Measurements from ENCODE around the gene SLC35E3. TPM values are rescaled to one million over a fixed set of nuclear protein-coding genes. Genes with fewer than 3 reads are reported as not detected.
"Not testable (repeated sequence)": the region's sequence is repeated elsewhere in the genome, so short reads cannot be mapped to it uniquely, and the experiment has no call there.

SLC35E3 gene
- total RNA-seq, 1 donor from 2014 or later, result 8.2 TPM

- FAIRE-seq, result no peak
- DNase-seq (ENCODE audit: low spot score in 2 of 2), result no peak
These were observed 63.4 kb downstream of the SLC35E3 start for GRCh38 chr12:68809190-68810026.

DNA sequence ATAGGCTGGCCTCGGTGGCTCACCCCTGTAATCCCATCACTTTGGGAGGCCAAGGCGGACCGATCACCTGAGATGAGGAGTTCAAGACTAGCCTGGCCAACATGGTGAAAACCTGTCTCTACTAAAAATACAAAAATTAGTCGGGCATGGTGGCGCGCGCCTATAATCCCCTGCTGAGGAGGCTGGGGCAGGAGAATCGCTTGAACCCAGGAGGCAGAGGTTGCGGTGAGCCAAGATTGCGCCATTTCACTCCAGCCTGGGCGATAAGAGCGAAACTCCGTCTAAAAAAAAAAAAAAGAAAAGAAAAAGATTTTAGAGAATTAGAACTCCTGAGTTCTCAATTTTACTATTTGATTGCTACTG lies 64.0 kb downstream of the SLC35E3 start:
- FAIRE-seq; DNase-seq (ENCODE audit: low spot score in 2 of 2): not testable (repeated sequence)

GRCh38 chr12:68811573-68811972 lies 65.6 kb downstream of the SLC35E3 start:
- DNase-seq (ENCODE audit: low spot score in 2 of 2); FAIRE-seq: not testable (repeated sequence)

DNA sequence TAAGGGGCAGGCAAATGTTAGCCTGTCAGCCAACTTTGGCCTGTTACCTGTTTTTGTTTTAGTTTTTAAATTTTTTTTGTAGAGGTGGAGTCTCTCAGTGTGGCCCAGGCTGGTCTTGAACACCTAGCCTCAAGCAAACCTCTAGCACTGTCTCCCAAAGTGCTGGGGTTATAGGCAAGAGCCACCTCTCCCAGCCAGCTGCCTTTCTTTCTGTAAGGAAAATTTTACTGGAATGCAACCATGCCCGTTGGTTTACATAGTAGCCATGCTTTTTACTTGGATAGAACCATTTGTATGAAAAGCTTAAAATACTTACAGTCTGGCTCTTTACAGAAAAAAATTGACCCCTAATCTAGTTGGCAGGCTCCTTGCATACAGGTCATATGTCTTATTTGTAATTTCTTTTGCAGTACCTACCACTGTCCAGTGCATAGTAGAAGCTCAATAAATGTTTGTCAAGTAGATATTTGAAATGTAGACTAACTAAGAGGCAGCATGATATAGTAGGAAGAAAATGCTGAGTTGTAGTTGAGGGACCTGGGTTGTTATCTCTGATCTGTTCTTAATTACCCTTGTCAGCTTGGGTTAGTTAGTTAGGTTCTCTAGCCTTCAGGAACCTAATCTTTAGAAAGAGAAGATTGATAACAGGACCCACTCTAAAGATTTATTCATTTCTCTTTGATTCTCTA lies 66.7 kb downstream of the SLC35E3 start:
- DNase-seq (ENCODE audit: low spot score in 2 of 2) (no peak), FAIRE-seq (no peak)

DNA sequence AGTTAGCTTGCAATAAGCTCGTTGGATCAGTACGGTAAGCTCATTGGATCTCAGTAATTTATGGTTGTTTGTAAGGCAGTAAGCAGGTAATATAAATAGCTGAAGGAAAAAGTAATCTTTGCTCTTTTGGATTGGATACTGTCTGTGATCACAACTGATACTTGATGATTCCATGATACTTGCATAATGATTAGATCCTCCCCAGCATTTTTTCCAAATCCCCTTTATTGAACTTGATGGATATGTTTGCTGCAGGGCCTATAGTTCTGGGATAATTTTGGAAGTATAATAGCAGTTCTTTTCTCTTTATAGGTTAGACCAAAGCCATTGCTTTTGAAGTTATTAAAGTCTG lies 67.2 kb downstream of the SLC35E3 start:
- DNase-seq (ENCODE audit: low spot score in 2 of 2) (no peak), FAIRE-seq (no peak)

- FAIRE-seq, result no peak
- no peak for DNase-seq (ENCODE audit: low spot score in 2 of 2)
These were observed 68.7 kb downstream of the SLC35E3 start for GRCh38 chr12:68814490-68815231.

- FAIRE-seq, result no peak
- DNase-seq (ENCODE audit: low spot score in 2 of 2), result no peak
These were observed 69.4 kb downstream of the SLC35E3 start for GRCh38 chr12:68815232-68815927.

DNA sequence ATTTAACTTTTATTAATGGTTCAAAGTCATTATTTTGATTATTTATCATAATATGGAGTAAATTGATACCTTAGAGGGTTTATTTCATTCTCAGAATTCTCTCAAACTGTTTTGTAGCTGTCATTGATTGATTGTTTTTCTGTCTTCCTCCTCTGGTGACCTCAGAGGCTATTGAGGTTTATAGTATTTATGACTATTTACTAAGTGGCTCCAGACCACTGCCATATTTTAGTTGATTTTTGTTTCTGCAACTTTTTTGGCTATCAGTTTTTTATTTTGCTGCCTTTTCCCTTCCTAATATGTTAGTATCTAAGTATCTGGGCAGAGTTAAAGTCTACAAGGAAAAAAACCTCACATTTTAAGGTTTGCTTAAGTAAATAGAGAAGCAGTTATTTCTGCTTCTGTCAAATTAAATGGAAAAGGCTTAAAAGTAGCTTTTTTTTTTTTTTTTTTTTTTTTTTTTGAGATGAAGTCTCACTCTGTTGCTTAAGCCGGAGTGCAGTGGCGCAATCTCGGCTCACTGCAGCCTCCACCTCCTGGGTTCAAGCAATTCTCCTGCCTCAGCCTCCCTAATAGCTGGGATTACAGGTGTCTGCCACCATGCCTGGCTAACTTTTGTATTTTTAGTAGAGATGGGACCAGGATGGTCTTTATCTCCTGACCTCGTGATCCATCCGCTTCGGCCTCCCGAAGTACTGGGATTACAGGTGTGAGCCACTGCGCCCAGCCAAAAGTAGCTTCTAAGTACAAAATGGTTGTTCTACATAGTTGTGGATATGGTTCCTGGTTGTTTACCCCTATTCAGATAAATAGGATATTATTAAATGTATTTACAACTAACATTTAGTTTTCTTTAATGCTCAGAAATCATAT lies 70.2 kb downstream of the SLC35E3 start:
- DNase-seq (ENCODE audit: low spot score in 2 of 2) (no peak), FAIRE-seq (no peak)

GRCh38 chr12:68819481-68819880 lies 73.5 kb downstream of the SLC35E3 start:
- not testable (repeated sequence) for FAIRE-seq; DNase-seq (ENCODE audit: low spot score in 2 of 2)

GRCh38 chr12:68821357-68822188 lies 75.6 kb downstream of the SLC35E3 start:
- DNase-seq (ENCODE audit: low spot score in 2 of 2), result no peak

DNA sequence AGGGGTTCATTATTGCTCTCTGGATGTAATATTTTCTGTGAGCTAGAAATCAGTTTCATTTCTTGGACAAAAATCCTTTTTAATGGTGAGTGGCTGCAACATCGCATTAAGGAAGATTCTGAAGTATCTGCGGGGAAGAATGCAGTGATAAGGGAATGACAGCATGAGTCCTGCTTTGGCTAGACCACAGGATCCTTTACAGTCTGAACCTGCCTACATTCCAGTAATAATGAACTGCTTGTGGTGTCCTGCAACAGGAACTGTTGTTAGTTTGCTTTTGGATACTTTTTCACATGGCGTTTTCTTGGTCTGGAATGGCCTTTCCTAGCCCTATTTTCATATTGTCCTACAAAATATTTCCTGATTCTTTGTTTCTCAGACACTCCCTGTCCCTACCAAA lies 77.7 kb downstream of the SLC35E3 start:
- no peak for DNase-seq (ENCODE audit: low spot score in 2 of 2)
- FAIRE-seq, result no peak

More at GRCh38 chr12:68821357-68822188, 75.6 kb downstream of the SLC35E3 start:
- FAIRE-seq, result no peak

GRCh38 chr12:68824131-68824530 lies 78.2 kb downstream of the SLC35E3 start:
- no peak for FAIRE-seq
- no peak for DNase-seq (ENCODE audit: low spot score in 2 of 2)

GRCh38 chr12:68824597-68825250 lies 78.7 kb downstream of the SLC35E3 start:
- FAIRE-seq (no peak), DNase-seq (ENCODE audit: low spot score in 2 of 2) (no peak)

DNA sequence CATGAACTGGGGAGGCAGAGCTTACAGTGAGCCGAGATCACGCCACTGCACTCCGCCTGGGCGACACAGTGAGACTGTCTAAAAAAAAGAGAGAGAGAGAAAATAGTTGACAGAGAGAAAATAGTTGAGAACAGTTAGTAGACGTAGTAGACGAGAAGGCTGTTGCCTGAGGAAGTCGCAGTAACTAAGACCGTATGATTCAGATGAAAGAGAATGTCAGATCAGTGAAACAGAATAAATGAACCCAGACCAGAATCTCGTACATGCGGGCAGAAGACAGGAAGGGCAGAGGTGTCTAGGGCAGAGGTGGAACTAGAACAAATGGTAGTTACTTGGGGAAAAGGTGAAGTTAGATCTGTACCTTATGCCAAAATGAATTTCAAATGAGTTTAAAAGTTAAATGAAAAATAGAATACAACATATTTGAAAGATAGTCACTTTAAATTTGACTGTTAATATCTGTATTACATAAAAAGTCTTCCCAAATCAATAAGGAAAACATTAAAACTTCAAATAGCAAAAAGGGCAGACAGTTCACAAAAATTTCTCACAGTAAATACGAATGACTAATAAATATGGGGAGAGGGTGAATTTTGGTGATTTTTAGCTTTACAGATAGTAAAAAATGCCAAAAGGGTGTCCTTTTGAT lies 79.7 kb downstream of the SLC35E3 start:
- FAIRE-seq (no peak), DNase-seq (ENCODE audit: low spot score in 2 of 2) (no peak)

DNA sequence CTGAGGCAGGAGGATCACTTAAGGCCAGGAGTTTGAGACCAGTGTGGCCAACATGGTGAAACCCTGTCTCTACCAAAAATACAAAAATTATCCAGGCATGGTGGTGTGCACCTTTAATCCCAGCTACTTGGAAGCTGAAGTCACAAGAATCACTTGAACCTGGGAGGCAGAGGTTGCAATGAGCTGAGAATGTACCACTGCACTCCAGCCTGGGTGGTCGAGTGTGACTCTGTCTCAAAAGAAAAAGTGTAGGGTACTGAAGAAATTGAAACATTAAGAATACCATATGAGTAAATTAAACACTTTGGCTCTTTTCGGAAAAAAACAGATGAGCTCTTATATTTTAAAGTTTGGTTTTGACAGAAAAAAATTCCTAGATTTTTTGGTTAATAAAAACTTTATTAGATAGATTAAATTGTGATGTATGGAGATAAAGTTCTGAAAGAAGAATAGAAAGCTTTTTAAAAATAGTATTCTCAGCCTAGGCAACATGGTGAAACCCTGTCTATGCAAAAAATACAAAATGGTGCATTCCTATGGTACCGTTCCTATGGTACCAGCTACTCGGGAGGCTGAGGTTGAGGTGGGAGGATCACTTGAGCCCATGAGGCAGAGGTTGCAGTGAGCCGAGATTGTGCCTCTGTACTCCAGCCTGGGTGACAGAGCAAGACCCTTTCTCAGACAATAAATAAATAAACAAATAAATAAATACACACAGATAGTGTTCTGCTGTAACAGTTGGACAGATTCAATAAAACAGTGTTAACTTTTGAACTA lies 82.1 kb downstream of the SLC35E3 start:
- DNase-seq (ENCODE audit: low spot score in 2 of 2) (no peak), FAIRE-seq (no peak)

DNA sequence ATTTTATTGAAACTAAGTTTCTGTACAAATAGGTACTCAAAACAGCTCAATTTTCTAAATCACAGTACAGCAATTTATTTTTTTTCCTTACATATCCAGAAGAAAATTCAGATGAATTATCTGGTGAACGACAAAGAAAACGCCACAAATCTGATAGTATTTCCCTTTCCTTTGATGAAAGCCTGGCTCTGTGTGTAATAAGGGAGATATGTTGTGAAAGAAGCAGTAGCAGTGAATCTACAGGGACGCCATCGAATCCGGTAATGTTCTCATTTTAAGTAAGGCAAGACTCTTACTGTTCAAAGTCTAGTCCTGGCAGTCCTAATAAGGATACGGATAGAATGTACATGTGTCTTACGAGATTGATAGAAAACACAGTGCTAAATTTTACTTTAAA lies 82.7 kb downstream of the SLC35E3 start:
- FAIRE-seq, result no peak
- no peak for DNase-seq (ENCODE audit: low spot score in 2 of 2)
